AG04449 (cell line): ENCODE measurements around the gene LOXL1.

ENCODE experiments used
- CTCF ChIA-PET: fragments of 350-600 bp; formaldehyde crosslinking; extraction: SDS; loops from one replicate; lab custom pipeline; 2021; ENCODE audit warnings: antibody characterized with exemption; lab: Yijun Ruan, JAX
- POLR2A ChIA-PET: fragments of 400-600, 350-600 bp; formaldehyde crosslinking; extraction: SDS; loops from one replicate; lab custom pipeline; 2020; ENCODE audit warnings: antibody characterized with exemption, inconsistent platforms; lab: Yijun Ruan, JAX
- DNase-seq: peaks from one replicate; pipeline ENCODE4 v3.0.0-alpha.2; 2010; ENCODE audit warnings: low read depth, low spot score
- H3K4me3 ChIP-seq: 2 replicates; pipeline ENCODE4 v1.5.1; 2011; ENCODE audit warnings: low read depth, mild to moderate bottlenecking, control low read depth, low read length
- TF ChIP-seq, protein P1 (sequence below): IDR thresholded peaks from one replicate; pipeline ENCODE4 v1.5.1; 2011; ENCODE audit warnings: mild to moderate bottlenecking, moderate library complexity, low read length, control low read depth, inconsistent platforms; ENCODE audit not compliant: insufficient read depth; ENCODE audit errors: missing control alignments

LOXL1 gene

DNA sequence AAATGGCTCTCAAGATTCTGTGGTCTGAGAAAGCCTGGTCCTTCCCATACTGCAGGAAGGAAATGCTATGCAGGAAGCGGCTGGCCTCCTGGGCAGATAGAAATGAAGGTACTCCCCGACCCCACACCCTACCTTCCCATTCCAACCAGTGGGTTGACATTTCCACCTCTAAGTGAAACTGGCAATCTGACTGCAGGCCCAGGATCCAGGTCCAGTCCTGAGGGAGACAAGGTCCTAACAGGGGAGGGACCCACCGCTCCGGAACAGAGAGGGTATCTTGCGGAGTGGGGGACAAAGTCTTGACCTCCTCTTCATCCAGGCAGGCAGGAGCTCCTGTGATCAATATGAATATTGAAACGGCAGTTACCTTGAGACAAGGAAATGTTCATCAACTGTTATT is 6.6 kb upstream of the LOXL1 start:
- POLR2A ChIA-PET, result no interaction called here
- CTCF ChIA-PET, result interaction anchor here (0.8 to 27.3 kb wide), 4 partner anchors 10 to 635 kb away, joined by 3 to 533 read pairs (median 3); no protein-coding TSS in a partner anchor
- DNase-seq, result no peak
- no peak overlapping the region for H3K4me3 ChIP-seq
- TF ChIP-seq, protein P1, sequence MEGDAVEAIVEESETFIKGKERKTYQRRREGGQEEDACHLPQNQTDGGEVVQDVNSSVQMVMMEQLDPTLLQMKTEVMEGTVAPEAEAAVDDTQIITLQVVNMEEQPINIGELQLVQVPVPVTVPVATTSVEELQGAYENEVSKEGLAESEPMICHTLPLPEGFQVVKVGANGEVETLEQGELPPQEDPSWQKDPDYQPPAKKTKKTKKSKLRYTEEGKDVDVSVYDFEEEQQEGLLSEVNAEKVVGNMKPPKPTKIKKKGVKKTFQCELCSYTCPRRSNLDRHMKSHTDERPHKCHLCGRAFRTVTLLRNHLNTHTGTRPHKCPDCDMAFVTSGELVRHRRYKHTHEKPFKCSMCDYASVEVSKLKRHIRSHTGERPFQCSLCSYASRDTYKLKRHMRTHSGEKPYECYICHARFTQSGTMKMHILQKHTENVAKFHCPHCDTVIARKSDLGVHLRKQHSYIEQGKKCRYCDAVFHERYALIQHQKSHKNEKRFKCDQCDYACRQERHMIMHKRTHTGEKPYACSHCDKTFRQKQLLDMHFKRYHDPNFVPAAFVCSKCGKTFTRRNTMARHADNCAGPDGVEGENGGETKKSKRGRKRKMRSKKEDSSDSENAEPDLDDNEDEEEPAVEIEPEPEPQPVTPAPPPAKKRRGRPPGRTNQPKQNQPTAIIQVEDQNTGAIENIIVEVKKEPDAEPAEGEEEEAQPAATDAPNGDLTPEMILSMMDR, result no peak

DNA sequence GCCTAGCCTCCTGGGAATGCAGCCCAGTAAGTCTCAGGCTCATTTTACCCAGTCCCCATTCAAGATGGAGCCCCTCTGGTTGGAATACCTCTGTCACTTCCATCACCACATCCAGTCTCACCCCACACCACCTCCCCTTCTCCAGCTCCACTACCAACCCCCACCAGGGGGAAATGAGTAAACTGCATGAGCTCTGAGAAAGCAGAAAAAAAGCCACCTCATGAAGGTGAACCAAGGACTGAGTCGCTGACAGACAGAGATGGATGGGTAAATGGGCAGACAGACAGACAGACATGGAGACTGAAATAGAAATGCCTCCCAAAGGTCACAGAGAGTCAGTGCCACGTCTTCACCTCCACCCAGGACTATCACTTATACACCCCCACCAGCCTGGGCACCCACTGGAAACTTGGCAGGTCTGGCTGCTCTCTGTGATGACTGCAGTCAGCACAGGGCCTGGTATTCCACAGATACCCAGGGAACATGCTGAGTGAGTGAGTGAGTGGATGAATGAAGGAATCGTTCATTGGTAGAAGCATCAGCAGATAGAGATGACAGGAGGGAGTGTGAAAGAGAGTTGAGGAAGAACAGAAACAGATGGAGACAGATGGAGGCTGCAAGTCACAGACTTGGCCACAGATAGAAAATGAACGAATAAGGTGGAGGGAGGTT is 4.9 kb upstream of the LOXL1 start:
- DNase-seq, result no peak
- H3K4me3 ChIP-seq, result no peak overlapping the region
- CTCF ChIA-PET, result interaction anchor here (1.2 to 27.3 kb wide), 2 partner anchors 22 to 47 kb away, joined by 6 to 533 read pairs; no protein-coding TSS in a partner anchor
- POLR2A ChIA-PET, result interaction anchor here (1.0 to 1.1 kb wide), 2 partner anchors 9 to 15 kb away, joined by 3 read pairs; no protein-coding TSS in a partner anchor
- TF ChIP-seq, protein P1, result no peak

DNA sequence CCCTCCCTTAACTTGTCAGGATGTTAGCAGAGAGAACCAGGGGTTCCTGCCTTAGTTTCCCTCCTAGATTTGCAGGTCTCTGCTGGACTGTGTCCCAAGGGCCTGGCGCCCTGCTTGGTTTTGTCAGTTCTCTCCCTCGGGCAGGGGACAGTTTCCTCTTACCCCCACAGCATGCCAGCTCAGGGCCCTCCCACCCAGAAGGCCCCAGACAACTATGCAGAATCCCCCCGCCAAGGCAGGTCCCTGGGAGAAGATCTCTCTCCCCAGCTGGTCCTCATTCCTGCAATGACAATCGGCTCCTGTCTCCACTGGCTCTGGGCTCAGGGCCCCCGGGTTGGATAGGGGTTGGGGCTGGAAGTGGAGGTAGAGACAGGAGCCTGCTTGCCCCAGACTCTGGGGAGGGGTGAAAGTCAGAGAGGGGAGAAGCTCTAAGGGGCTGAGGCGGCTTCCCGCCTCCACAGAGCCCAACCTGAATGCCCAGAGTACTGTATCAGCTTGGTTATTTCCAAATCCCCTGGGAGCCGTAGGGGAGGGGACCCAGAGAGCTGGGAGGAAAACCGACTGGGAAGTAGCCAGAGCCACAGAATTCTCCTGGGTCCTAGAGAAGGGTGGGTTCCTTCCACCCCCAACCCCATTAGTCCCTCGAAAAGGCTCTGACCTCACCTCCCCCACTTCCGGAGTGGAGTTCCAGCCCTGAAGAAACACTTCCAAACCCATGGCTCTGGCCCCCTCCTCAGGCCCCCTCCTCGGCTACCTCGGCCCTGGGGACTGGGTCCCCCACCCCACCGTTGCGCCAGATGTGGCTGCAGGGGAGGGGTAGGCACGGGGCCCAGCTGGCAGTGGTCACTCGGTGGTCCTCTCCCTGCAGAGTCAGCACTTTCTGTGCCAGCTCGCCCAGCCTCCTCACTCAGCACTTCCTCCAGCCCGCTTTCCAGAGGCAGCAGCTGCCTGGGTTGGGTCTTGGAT is 3.8 kb upstream of the LOXL1 start:
- TF ChIP-seq, protein P1, result no peak
- DNase-seq, result no peak
- ChIA-PET CTCF (interaction anchor here (0.7 to 27.3 kb wide), 6 partner anchors 9 to 50 kb away, joined by 3 to 533 read pairs (median 6); partner anchors contain the start of gene TBC1D21), POLR2A (interaction anchor here (1.0 to 1.4 kb wide), 3 partner anchors 8 to 19 kb away, joined by 3 to 4 read pairs (median 3); no protein-coding TSS in a partner anchor)
- H3K4me3 ChIP-seq, result peak overlapping the region; percentile 33

DNA sequence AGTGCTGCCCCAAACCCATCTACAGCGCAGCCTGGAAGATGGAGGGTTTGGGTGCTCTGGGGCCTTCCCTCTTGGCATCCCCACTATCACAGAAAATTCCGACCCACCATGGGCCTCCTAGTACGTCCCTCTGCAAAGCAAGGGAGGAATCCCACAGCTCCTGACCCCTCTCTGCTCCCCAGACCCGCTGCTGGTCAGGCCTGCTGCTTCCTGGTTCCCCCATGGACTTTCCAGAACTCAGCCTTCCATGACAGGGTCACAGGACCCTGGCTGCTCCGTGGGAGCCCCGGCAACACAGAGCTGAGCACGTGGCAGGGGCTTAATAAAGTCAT is 3.1 kb upstream of the LOXL1 start:
- TF ChIP-seq, protein P1, result no peak
- POLR2A ChIA-PET, result interaction anchor here (0.6 to 1.4 kb wide), 2 partner anchors 18 to 20 kb away, joined by 3 to 4 read pairs; no protein-coding TSS in a partner anchor
- peak overlapping the region; percentile 33 for H3K4me3 ChIP-seq
- CTCF ChIA-PET, result interaction anchor here (1.3 to 27.3 kb wide), 5 partner anchors 8 to 50 kb away, joined by 3 to 533 read pairs (median 5); partner anchors contain the start of gene TBC1D21
- DNase-seq, result no peak

DNA sequence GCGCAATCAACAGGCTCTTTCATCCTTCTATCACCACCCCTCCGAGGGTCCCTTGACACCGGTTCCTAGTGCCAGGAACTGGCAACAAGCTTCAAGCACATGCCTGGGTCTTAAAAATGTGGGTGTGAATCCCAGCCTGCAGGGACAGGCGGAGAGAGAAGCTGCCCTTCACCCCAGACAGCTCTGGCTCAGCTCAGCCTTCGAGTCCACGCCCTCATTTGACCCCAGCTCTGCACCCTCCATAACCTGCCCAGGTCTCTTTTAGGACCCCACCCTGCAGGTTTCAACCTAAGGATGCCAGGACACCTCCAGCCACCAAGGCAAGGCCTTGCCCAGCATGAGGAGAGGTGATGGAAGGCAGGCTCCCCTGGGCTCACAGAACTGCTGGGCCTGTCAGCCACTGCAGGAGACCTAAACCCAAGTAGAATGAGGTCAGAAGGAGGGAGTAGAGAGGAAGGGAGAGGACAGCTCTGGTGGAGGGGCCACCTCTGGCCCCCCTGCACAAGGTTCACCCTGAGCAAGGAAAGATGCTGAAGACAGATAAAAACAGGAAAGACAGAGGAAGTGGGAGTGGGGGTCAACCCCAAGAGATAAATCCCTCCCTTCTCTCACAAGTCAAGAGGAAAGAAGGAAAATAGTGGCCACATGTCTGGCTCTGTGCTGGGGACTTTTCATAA is 2.6 kb upstream of the LOXL1 start:
- POLR2A ChIA-PET, result interaction anchor here (0.6 to 1.4 kb wide), 2 partner anchors 18 to 19 kb away, joined by 3 to 4 read pairs; no protein-coding TSS in a partner anchor
- CTCF ChIA-PET, result interaction anchor here (1.3 to 27.3 kb wide), 5 partner anchors 8 to 50 kb away, joined by 3 to 533 read pairs (median 5); partner anchors contain the start of gene TBC1D21
- TF ChIP-seq, protein P1, result no peak
- DNase-seq, result no peak
- H3K4me3 ChIP-seq, result peak overlapping the region; percentile 27
